Astrocyte of the hippocampus (primary cell): ENCODE results near the gene GPR151.

ENCODE experiments used
- DNase-seq: peaks from one replicate; pipeline ENCODE4 v3.0.0; 2011; ENCODE audit warnings: low read depth, low spot score

Gene GPR151

GRCh38 chr5:146520731-146521130 lies 4.7 kb upstream of the GPR151 start:
- no peak for DNase-seq

GRCh38 chr5:146519554-146519953 lies 3.6 kb upstream of the GPR151 start:
- DNase-seq = no peak

DNA sequence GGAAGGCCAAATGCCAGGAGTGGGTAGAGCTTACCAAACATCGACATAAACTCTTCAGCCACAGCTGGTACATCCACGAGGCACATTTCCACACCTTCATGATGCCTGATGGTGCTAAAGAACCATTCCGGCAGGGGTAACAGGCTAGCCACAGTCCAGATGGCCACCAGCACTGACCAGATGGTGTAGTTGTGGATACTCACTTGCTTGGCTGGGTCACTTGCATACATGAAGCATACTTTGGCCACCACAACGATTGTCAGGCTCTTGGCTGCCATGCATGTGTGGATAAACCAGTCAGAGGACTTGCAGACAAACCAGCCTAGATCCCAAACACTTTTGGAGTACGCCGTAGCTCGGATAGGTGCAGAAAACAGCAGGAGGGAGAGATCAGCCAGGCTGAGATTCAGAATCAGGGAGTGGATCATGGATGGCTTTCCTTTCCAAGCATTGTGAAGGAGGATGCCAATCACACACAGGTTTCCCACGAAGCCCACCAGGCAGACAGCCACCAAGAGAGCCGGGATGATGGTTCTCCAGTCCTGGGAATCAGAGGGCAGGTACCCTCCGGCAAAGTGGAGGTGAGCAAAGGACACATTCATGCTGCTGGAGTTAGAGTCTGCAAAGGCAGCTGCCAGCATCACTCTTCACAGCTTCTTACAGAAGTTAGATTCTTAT lies 378 bp downstream of the GPR151 start:
- DNase-seq = no peak

DNA sequence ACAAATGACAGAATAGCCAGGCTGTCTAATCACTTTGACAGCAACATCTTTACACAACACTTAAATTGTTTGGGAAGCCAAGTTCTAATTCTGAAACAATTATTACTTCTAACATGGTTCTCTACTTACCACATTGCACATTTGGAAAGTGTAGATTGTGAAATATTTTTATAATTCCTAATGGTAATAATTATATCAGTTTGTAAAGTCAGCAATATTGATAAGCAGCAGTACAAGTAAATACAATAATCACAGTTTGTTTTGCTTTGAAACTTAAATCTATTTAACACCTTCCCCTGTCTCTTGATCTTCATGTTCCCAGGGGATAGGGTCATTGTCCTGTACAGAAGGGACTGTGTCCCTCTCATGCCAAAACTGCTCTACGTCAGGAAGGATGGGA lies 1.4 kb downstream of the GPR151 start:
- DNase-seq = no peak

DNA sequence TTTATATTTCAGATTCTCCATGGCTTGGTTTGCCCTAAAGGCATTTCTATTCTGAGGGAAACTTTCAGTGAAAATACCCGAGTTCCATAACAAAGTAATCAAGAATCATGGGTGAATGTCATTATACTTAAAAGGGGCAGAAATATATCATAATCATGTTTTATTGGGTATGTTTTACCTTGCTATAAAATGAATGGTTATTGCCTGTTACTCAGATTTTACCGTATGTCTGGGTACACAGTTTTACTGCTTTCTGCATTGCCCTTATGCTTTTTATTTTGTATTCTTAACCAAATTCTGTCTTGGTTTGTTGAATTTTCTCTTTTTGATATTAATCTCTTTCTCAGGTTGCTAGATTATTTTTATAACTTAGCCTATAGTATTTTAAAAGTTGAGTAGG lies 2.5 kb downstream of the GPR151 start:
- no peak for DNase-seq

DNA sequence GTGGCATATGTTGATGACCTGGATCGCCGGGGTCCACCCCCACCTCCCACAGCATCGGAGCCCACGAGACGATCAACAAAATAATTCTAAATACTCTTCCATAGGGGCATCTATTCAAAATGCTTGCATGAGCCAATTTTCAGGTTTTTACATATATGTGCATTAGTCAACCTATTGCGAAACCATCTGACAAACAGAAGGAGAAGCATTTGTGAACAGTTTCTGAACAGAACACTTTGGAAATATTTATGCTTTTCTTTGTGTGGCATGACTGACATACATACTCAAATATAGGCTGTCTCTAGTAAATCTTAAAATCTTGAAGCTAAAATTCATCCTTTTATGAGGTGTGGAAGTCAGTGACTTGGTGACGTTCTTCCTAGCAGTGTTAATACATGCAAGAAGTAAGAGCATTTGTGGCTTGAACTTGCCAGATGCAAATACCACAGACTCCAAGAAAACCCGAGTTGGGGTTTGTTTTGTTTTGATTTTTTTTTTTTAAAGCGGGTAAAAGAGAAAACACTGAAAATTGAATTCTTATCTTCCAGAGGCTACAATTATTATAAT lies 5.3 kb downstream of the GPR151 start:
- no peak for DNase-seq

GRCh38 chr5:146507428-146507827 lies 8.6 kb downstream of the GPR151 start:
- DNase-seq = no peak

DNA sequence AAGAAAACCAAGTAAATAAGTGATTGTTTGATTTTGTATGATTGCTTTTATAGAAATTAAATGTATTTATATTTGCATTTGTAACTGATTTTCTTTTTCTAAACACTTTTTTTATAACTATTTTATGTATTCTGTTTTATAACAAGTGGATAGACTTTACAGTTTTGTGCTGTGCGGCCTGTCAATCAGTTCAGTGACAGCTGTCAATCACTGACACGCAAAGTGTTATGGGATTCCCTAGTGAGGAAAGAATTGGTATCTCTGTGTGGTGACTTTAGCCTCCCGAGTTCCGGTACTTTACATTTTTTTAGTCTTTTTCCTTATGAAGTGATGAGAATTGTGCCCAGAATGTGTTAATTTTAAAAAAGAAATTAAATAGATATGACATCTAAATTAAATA lies 16.3 kb downstream of the GPR151 start:
- no peak for DNase-seq

DNA sequence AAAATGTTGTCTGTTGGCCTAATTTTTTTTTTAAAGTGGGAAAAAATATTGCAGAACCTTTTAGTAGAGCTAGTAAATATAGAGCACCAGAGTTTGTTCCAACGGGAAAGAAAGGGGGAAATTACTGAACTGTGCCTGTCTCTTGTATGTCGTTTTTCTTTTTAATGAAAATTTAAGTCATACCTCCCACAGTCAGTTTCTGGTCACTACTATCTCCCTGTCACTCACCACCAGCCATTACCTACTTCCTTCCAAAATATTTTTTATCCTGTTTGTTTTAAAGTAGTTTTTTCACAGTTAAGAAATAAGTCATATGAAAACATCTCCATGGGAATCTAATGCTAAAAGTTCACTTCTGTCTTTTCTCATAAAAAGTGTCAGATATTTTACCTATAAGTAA lies 21.3 kb downstream of the GPR151 start:
- DNase-seq = no peak

DNA sequence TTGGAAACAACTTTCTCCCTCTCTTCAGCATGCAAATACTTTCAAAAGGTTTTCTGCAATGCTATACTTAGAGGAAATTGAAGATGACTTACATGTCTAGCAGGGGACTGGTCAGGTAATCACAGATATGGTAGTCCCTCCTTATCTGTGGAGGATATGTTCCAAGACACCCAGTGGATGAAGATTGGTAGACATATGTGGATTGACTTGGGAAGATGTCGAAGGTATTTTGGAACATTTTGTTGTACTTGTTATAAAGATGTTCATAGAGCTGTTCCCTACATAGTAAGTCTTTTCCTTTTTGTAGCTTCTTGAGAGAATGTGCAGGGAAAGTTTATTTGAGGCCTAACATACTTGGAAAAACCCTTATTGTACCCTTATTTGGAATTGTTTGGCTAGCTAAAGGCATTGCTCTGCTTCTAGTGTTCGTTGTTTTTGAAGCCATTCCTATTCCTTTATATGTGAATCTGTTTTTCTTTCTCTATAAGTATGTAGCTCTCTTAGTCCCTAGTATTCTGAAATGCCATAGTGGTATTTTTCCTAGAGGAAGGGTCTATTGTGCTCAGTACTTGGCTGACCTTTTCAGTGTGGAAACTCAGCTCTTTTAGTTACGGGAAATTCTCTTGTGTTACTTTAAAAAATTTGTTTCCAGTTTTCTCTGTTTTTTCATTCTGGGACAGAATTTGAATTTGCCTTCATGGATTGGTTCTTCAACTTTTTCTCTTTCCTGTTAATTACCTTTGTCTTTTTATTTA lies 25.7 kb downstream of the GPR151 start:
- peak; percentile 7 for DNase-seq

DNA sequence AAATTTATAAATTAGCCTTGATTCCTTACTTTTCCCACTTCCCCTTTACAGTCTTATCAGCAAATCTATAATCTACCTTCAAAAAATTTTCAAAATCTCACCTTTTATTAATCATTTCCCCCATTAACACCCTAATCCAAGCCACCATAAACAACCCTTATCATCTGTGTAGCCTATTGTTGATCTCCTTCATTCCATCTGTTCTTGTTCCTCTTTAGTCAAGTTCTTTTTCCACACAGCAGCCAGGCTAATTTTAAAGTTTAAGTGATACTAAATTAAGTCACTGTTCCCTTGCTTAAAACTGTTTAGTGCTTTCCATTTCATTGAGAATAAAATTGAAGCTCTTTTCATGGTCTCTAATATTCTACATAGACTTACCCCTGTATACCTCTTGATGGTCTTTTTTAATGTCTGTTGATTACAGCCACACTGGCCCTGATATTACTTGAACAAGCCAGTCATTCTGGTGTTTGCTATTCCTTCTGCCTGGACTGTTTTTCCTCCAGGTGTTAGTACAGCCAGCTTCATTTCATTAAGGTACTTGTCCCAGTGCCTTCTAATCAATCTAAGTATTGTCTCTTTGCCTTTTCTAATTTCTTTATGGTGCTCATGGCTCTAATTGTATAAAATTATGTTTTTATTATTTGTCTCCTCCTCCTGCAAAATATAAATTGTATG lies 31.1 kb downstream of the GPR151 start:
- no peak for DNase-seq

GRCh38 chr5:146482775-146483174 lies 33.2 kb downstream of the GPR151 start:
- no peak for DNase-seq

GRCh38 chr5:146475906-146476305 lies 40.1 kb downstream of the GPR151 start:
- DNase-seq = no peak

DNA sequence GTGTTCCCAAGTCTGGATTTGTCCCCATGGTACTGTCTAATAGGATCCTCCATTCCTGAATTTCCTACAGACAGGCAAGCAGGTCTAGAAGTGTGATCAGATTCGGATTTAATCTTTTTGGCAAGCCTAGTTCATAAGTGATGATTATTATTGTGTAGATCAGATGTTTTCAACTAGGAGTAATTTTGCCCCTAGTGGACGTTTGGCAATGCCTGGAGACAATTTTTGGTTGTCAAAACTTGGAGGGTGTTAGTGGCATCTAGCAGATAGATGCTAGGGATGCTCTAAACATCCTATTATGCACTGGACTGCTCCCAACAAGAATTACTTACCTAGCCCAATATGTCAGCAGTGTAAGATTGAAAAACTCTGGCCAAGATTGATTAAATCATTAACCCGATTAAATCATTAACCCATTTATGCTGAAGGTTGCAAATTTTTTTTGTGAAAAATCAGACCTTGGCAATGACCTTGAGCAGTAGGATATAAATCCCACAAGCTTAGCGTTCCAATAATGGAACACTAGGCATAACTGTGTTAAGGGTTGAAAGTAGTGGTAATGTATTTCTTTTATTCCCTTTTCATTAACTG lies 40.7 kb downstream of the GPR151 start:
- no peak for DNase-seq

DNA sequence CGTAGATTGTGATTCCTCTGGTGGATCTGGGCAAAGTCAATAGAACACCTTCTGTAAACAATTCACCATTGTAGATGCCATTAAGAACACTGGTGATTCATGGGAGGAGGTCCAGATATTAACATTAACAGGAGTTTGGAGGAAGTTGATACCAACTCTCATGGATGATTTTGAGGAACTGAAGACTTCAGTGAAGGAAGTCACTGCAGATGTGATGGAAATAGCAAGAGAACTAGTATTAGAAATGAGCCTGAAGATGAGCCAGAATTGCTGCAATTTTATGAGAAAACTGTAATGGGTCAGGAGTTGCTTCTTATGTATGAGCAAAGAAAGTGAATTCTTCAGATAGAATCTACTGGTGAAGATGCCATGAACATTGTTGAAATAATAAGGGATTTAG lies 41.9 kb downstream of the GPR151 start:
- no peak for DNase-seq

DNA sequence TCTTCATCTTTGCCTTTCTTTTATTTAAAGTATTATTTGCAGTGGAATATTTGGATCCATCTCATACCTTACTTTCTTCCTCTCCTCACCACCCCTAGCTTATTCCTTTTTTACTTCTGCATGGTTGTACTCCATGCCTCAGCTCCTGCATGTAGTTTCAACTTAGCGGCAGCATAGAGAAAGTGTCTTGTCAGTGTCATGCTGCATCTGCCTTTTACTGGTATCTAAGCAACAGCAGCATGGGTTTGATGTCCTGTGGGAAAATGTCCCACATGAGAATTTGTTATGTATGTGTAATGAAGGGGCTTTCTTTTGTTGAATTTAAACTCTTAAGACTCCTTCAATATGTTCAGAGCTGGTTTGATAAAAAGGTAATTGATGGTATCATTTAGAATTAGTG lies 48.2 kb downstream of the GPR151 start:
- no peak for DNase-seq

DNA sequence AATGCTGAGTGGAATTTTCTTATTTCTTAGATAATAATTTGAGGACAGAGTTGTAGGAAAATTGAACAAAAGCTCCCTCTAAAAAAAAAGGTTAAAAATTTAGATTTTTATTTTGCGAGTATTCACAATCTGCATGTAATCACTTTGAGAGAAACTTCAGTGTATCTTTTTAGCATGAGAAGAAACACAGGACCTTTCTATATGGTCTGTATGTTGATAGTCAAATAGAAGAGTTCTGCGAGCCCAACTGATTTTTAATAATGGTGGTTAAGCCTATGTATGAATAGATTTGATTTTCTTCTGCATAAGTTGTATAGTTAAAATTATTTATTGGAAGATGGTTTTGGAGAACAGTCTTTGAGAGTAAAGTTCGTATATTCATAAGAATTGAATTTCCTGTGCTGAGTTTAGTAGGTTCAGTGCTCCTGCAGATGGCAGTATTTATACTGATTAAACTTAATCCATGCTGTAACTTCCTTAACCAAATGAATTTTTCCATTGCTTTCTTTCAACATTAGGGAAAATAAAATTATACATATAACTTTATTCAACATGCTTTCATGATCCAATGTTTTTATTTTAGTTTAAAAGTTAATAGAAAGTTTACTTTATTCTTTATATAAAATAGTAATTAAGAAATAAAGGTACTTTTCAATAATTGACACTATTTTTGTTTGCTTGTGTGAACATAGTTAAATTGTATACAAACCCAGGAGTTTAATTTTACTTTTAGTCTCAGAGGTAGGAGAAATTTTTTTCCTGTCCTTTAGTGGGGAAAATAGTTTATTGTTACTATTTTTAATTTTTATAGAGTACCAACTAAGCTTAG lies 49.3 kb downstream of the GPR151 start:
- DNase-seq = peak; percentile 37

DNA sequence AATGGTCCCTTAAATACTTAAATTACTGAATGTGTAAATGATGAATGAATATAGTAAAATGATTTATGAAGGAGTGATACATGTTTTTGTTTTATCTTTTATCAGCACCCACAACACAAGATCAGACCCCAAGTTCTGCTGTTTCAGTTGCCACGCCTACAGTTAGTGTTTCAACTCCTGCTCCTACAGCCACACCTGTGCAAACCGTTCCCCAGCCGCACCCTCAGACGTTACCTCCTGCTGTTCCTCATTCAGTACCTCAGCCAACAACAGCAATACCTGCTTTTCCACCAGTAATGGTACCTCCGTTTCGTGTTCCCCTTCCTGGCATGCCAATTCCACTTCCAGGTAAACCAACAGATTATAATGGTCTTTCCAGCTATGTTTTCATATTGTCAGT lies 52.5 kb downstream of the GPR151 start:
- DNase-seq = no peak
